DND-41 (cell line): ENCODE measurements around the gene ZNF521.

Experiments
- ATAC-seq: fragments of 200-7000 bp; cut with Tn5 transposase; 3 replicates; pipeline ENCODE4 v1.9.1; 2021; ENCODE audit warnings: low read depth; ENCODE audit not compliant: insufficient read depth
- DNase-seq: peaks from one replicate; pipeline ENCODE4 v3.0.0-alpha.2; 2020
- H2AFZ ChIP-seq: 2 replicates; pipeline ENCODE4 v1.6.0; 2012; ENCODE audit warnings: low read depth, low read length
- H3K27ac ChIP-seq: 2 replicates; pipeline ENCODE4 v1.5.1; 2012; ENCODE audit warnings: low read length, inconsistent platforms
- H3K27me3 ChIP-seq: fragments of 200-600 bp; sonication (generic); 2 replicates; pipeline ENCODE4 v1.6.0; 2012; ENCODE audit warnings: low read length, mild to moderate bottlenecking, inconsistent platforms; ENCODE audit not compliant: insufficient read depth, poor library complexity
- H3K36me3 ChIP-seq: 2 replicates; pipeline ENCODE4 v1.5.1; 2012; ENCODE audit warnings: low read length, inconsistent platforms; ENCODE audit not compliant: insufficient read depth
- H3K4me1 ChIP-seq: 2 replicates; pipeline ENCODE4 v1.5.1; 2012; ENCODE audit warnings: mild to moderate bottlenecking, low read length; ENCODE audit not compliant: insufficient read depth
- H3K4me2 ChIP-seq: 2 replicates; pipeline ENCODE4 v1.6.0; 2012; ENCODE audit warnings: mild to moderate bottlenecking, moderate library complexity, low read length, inconsistent platforms; ENCODE audit not compliant: insufficient read depth
- H3K4me3 ChIP-seq, 2 experiments: fragments of 200-600 bp in 1 of 2; shearing (Covaris generic) in 1 of 2; 2 replicates each; pipeline ENCODE4 v1.5.1; 2012 to 2016; ENCODE audit warnings: inconsistent platforms in 2 of 2, low read length in 2 of 2, mild to moderate bottlenecking in 2 of 2, low read depth in 1 of 2, moderate library complexity in 1 of 2
- H3K79me2 ChIP-seq: 2 replicates; pipeline ENCODE4 v1.6.0; 2012; ENCODE audit warnings: low read length, inconsistent platforms; ENCODE audit not compliant: insufficient read depth
- H3K9ac ChIP-seq: 2 replicates; pipeline ENCODE4 v1.6.0; 2012; ENCODE audit warnings: low read depth, mild to moderate bottlenecking, inconsistent platforms, low read length, moderate library complexity
- H3K9me3 ChIP-seq: 2 replicates; pipeline ENCODE4 v1.5.1; 2012; ENCODE audit warnings: low read length, moderate library complexity, mild to moderate bottlenecking, inconsistent platforms; ENCODE audit not compliant: insufficient read depth, severe bottlenecking
- H4K20me1 ChIP-seq: 2 replicates; pipeline ENCODE4 v1.6.0; 2012; ENCODE audit warnings: low read length; ENCODE audit not compliant: insufficient read depth
- CTCF ChIP-seq: IDR thresholded peaks from 2 replicates; pipeline ENCODE4 v1.5.1; 2012; ENCODE audit warnings: borderline replicate concordance, low read length, moderate library complexity, mild to moderate bottlenecking; ENCODE audit not compliant: poor library complexity, severe bottlenecking; ENCODE audit errors: extremely low read depth
- EZH2 ChIP-seq: IDR thresholded peaks from 3 replicates; pipeline ENCODE4 v1.6.1; 2012; ENCODE audit warnings: borderline replicate concordance, low read depth, mild to moderate bottlenecking, moderate library complexity, low read length, inconsistent platforms; ENCODE audit not compliant: severe bottlenecking

Gene ZNF521

GRCh38 chr18:25373432-25374179 is 21.6 kb upstream of the ZNF521 start:
- Histone ChIP-seq H3K27ac (no peak overlapping the region), H3K27me3 (peaks cover 9% of the 10 kb centered on the region), H3K79me2 (no peaks in the 10 kb centered on the region), H3K4me3 (no peak overlapping the region), H3K9ac (no peak overlapping the region), H3K36me3 (no peaks in the 10 kb centered on the region), H4K20me1 (no peaks in the 10 kb centered on the region), H3K9me3 (no peaks in the 10 kb centered on the region), H3K4me1 (no peaks in the 10 kb centered on the region), H3K4me2 (no peak overlapping the region), H2AFZ (no peak overlapping the region)
- DNase-seq (no peak), ATAC-seq (no peak)
- TF ChIP-seq CTCF = no peak
- TF ChIP-seq EZH2 = no peak

DNA sequence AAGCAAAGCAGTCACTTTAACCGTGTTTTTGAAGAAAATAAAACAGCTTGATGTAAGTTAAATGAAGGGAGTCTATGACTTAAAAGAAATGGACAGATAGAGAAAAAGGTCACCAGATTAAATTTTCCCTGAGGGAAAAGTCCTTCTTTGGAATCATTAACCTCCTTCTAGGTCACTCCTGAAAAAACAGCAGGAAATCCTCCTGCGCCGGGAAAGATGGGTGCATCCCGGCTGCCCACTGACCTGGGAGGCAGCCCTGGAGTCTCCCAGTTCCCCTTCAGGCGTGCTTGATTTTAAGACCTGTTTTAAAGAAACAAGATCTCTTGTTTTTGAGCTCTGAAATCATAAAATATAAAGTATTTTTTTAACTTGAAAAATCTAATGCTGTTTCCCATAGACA is 18.4 kb upstream of the ZNF521 start:
- no peaks in the 10 kb centered on the region for H3K9me3 ChIP-seq
- H3K27me3 ChIP-seq = peaks cover 6% of the 10 kb centered on the region
- H3K27ac ChIP-seq = no peak overlapping the region
- no peak overlapping the region for H3K4me2 ChIP-seq
- no peak for ATAC-seq
- DNase-seq = no peak
- H3K4me1 ChIP-seq = no peaks in the 10 kb centered on the region
- TF ChIP-seq CTCF (no peak), EZH2 (no peak)
- no peak overlapping the region for H3K4me3 ChIP-seq
- H4K20me1 ChIP-seq = no peaks in the 10 kb centered on the region
- H3K9ac ChIP-seq = no peak overlapping the region
- H2AFZ ChIP-seq = no peak overlapping the region
- no peaks in the 10 kb centered on the region for H3K79me2 ChIP-seq
- no peaks in the 10 kb centered on the region for H3K36me3 ChIP-seq

DNA sequence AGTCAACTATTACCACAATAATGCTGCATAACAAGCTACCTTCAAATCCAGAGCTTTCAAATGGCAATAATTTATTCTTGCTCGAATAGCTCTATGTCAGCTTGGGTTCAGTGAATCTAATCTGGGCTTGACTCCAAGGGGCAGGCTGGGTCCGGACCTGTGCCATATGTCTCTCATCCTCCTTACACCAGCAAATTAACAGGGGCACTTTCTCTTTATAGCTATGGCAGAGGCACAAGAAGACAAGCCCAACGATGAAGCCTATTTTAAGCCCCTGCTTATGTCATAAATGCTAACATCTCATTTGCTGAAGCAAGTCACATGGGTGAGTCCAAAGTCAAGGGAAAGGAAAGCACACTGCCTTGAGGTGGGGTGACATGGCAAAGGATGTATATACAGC is 13.3 kb upstream of the ZNF521 start:
- TF ChIP-seq CTCF (no peak), EZH2 (no peak)
- DNase-seq (no peak), ATAC-seq (no peak)
- Histone ChIP-seq H3K4me3 (no peak overlapping the region), H3K9ac (no peak overlapping the region), H3K9me3 (no peaks in the 10 kb centered on the region), H4K20me1 (no peaks in the 10 kb centered on the region), H3K27ac (no peak overlapping the region), H3K27me3 (peaks cover 5% of the 10 kb centered on the region), H3K79me2 (no peaks in the 10 kb centered on the region), H3K4me2 (no peak overlapping the region), H2AFZ (no peak overlapping the region), H3K4me1 (no peaks in the 10 kb centered on the region), H3K36me3 (no peaks in the 10 kb centered on the region)
